ENCODE results near the gene SMARCC2.
"Not testable (repeated sequence)": the region's sequence is repeated elsewhere in the genome, so short reads cannot be mapped to it uniquely, and the experiment has no call there.

SMARCC2 gene

DNA sequence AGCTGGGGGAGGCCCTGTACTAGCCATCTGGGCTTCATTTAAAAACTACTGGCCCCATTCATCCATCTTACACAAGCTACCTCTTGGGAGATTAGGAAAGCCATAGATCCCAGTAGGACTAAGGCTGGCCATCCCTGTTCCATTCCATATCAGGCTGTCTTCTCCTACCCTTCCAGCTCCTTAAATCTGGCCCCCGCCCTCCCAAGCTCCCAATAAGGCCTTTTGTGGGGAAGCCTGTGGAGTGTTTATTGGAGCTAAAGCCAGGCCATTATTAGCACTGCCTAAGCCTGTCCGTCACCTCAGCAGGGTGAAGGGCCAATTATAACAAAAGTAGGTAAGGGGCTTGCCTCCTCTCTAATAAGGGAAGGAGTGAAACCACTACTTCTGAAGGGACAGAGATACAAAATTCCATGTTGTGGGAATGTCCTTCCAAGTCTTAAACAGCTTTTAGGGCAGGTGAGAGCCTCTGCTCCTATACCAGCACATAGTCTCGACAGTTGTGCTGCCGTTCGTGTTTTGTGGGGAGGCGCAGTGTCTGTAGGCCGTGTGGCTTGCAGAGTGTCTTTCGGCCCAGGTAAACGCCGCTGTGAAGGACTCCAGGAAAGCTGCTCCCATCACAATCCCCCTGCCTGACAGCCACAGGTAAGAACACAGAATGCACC lies 27.5 kb downstream of the SMARCC2 start:
- Histone ChIP-seq H3K4me1 (ENCODE audit: insufficient read depth, low read length) (peaks cover 23% of the 10 kb centered on the region), H3K9me3 (ENCODE audit: insufficient read depth, low read depth, low read length) (no peaks in the 10 kb centered on the region), H3K27ac (ENCODE audit: low read length) (no peak overlapping the region), H3K9ac (ENCODE audit: low read depth, low read length) (no peak overlapping the region), H3K27me3 (ENCODE audit: insufficient read depth, low read length) (no peaks in the 10 kb centered on the region), H3K4me3 (ENCODE audit: low read length) (0 out of 2 replicates have a peak overlapping the region, but pooled peaks have one; percentile 86), H3K36me3 (ENCODE audit: insufficient read depth, low read depth, low read length) (peaks cover 77% of the 10 kb centered on the region)

- Histone ChIP-seq H3K36me3 (ENCODE audit: insufficient read depth, low read depth, low read length) (peaks cover 70% of the 10 kb centered on the region), H3K9ac (ENCODE audit: low read depth, low read length) (peak overlapping the region; percentile 99), H3K4me3 (ENCODE audit: low read length) (peak overlapping the region; percentile 86), H3K4me1 (ENCODE audit: insufficient read depth, low read length) (peaks cover 23% of the 10 kb centered on the region), H3K9me3 (ENCODE audit: insufficient read depth, low read depth, low read length) (no peaks in the 10 kb centered on the region), H3K27ac (ENCODE audit: low read length) (no peak overlapping the region), H3K27me3 (ENCODE audit: insufficient read depth, low read length) (no peaks in the 10 kb centered on the region)
These were observed 28.2 kb downstream of the SMARCC2 start for GRCh38 chr12:56160894-56161689.

DNA sequence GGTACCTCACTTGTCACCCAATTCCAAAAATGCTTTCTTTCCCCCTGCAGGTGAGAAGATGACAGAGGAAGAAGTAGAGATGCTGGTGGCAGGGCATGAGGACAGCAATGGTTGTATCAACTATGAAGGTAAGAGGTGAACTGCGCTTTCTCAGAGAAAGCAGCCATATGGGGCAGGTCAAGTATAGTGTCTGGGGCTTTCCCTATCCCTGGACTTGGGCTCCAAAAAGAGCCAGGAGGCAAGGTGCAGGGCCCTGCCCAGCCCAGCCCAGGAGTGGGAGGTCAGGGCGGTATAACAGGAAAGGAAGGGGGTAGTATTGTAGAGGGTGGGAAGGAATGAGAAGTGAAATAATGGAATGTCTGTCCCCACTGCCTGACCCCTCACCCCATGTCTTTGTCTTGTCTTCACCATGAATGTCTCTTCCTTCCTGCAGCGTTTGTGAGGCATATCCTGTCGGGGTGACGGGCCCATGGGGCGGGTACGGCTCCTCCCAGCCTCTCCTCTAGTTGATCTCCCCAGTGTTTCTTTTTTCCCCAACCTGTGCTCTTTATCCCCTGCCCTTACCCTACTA lies 29.0 kb downstream of the SMARCC2 start:
- peak overlapping the region; percentile 95 for H3K27ac ChIP-seq (ENCODE audit: low read length)
- H3K4me3 ChIP-seq (ENCODE audit: low read length), result peak overlapping the region; percentile 86

GRCh38 chr12:56159482-56160192 lies 29.6 kb downstream of the SMARCC2 start:
- H3K4me1 ChIP-seq (ENCODE audit: insufficient read depth, low read length), result peaks cover 23% of the 10 kb centered on the region
- peak overlapping the region; percentile 95 for H3K27ac ChIP-seq (ENCODE audit: low read length)
- H3K9me3 ChIP-seq (ENCODE audit: insufficient read depth, low read depth, low read length), result no peaks in the 10 kb centered on the region
- H3K9ac ChIP-seq (ENCODE audit: low read depth, low read length), result peak overlapping the region; percentile 99
- H3K36me3 ChIP-seq (ENCODE audit: insufficient read depth, low read depth, low read length), result peaks cover 68% of the 10 kb centered on the region
- H3K27me3 ChIP-seq (ENCODE audit: insufficient read depth, low read length), result no peaks in the 10 kb centered on the region
- peak overlapping the region; percentile 86 for H3K4me3 ChIP-seq (ENCODE audit: low read length)

More for the DNA sequence above, 29.0 kb downstream of the SMARCC2 start:
- Histone ChIP-seq H3K9ac (ENCODE audit: low read depth, low read length) (peak overlapping the region; percentile 99; the same call in 1 of the 2 replicates), H3K27me3 (ENCODE audit: insufficient read depth, low read length) (no peaks in the 10 kb centered on the region), H3K4me1 (ENCODE audit: insufficient read depth, low read length) (peaks cover 23% of the 10 kb centered on the region), H3K36me3 (ENCODE audit: insufficient read depth, low read depth, low read length) (peaks cover 68% of the 10 kb centered on the region), H3K9me3 (ENCODE audit: insufficient read depth, low read depth, low read length) (no peaks in the 10 kb centered on the region)

DNA sequence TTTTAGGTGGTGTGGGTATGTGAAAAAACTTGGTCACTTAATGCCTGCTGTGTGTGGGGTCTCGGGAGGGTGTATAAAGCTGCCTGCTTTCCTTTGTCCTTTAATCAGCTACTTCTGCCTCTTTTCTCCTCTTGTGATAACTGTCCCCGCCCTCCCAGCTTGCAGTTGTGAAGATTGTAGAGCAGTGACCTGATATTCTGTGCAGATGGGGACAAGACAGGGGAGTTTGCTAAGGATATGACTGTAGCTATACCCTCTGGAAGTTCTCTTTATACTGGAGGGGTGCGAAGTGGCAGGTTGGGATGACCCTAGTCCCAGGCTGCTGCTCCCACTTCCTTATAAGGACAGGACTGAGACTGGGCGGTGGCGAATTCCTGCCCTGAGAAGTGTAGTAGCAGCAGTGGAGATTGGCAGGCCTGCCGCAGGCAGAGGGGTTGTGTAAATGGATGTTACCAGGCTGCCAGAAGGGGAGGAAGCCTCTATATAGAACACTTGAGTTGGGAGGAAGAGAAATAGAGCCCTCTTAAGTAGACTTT lies 30.3 kb downstream of the SMARCC2 start:
- Histone ChIP-seq H3K9ac (ENCODE audit: low read depth, low read length) (peak overlapping the region; percentile 99), H3K9me3 (ENCODE audit: insufficient read depth, low read depth, low read length) (no peaks in the 10 kb centered on the region), H3K27ac (ENCODE audit: low read length) (peak overlapping the region; percentile 95), H3K36me3 (ENCODE audit: insufficient read depth, low read depth, low read length) (peaks cover 68% of the 10 kb centered on the region), H3K4me3 (ENCODE audit: low read length) (peak overlapping the region; percentile 86), H3K27me3 (ENCODE audit: insufficient read depth, low read length) (no peaks in the 10 kb centered on the region), H3K4me1 (ENCODE audit: insufficient read depth, low read length) (peaks cover 23% of the 10 kb centered on the region)

DNA sequence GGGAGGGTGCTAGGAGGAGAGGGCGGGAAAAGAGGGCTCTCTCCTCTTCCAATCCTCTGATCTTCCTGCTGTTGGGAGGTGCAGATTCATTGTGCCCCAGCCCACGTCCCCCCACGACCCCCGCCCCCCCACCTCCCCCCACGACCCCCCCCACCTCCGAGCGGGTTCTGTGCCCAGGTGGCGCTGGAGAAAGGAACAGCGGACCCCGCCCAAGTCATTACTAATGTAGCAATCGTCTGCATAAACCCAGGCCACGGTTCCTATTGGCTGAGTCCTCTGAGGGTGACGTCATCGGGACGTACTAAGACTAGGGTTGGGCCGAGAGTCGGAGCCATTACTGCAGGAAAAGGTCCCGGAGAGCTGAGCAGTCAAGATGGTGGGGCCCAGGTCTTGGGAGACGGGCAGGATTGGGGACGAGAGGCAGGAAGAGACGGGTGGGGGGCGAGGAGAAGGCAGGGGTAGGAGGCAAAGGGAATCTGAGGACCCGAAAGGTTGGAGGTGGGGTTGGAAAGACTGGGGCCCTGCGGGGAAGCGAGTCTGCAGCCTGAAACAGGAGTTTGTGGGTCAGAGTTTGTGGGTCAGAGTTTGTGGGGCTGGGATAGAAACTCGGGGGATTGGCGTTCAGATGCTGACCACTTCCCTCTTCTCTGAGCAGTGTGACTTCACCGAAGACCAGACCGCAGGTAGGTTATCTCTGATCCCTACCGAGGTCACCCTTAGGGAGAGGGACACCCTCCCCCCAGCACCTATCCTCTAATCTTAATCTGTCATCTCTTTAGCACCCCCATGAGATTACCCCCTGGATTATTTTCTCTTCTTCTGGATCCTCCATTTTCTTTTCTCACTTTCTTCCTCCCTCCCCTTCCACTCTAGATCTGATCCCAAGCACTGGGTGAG lies 31.0 kb downstream of the SMARCC2 start, which contains the start of gene MYL6:
MYL6 (plus strand) TSS at position 331 of the 897 bp plus-strand sequence; CDS start at position 374, 43 bp downstream.
- no peaks in the 10 kb centered on the region for H3K9me3 ChIP-seq (ENCODE audit: insufficient read depth, low read depth, low read length)
- H3K4me3 ChIP-seq (ENCODE audit: low read length), result peak within 1 kb of the TSS; percentile 86
- H3K36me3 ChIP-seq (ENCODE audit: insufficient read depth, low read depth, low read length), result peaks cover 61% of the 10 kb centered on the region
- no peaks in the 10 kb centered on the region for H3K27me3 ChIP-seq (ENCODE audit: insufficient read depth, low read length)
- peak within 1 kb of the TSS; percentile 99 for H3K9ac ChIP-seq (ENCODE audit: low read depth, low read length)
- peak within 1 kb of the TSS; percentile 95 for H3K27ac ChIP-seq (ENCODE audit: low read length)
- H3K4me1 ChIP-seq (ENCODE audit: insufficient read depth, low read length), result peaks cover 23% of the 10 kb centered on the region

GRCh38 chr12:56157201-56158028 lies 31.9 kb downstream of the SMARCC2 start:
- H3K4me1 ChIP-seq (ENCODE audit: insufficient read depth, low read length), result peaks cover 23% of the 10 kb centered on the region

DNA sequence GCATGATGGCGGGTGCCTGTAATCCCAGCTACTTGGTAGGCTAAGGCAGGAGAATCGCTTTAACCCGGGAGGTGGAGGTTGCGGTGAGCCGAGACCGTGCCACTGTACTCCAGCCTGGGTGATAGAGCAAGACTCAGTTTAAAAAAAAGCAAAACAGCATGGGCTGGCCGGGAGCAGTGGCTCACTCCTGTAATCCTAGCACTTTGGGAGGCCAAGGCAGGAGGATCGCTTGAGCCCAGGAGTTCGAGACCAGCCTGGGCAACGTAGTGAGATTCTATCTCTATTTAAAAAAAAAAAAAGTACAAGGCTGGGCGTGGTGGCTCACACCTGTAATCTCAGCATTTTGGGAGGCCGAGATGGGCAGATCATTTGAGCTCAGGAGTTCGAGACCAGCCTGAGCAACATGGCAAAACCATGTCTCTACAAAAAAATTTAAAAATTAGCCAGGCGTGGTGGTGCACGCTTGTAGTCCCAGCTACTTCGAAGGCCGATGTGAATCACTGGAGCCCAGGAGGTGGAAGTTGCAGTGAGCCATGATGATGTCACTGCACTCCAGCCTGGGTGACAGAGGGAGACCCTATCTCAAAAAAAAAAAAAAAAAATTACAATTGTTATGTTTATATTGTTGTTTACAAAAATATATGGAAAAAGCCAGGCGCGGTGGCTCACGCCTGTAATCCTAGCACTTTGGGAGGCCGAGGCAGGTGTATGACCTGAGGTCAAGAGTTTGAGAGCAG lies 32.7 kb downstream of the SMARCC2 start:
- peaks cover 45% of the 10 kb centered on the region for H3K36me3 ChIP-seq (ENCODE audit: insufficient read depth, low read depth, low read length)
- H3K4me1 ChIP-seq (ENCODE audit: insufficient read depth, low read length), result peaks cover 22% of the 10 kb centered on the region
- H3K9ac ChIP-seq (ENCODE audit: low read depth, low read length), result peak overlapping the region; percentile 93; the same call in 1 of the 2 replicates
- not testable (repeated sequence) for H3K27me3 ChIP-seq (ENCODE audit: insufficient read depth, low read length); H3K9me3 ChIP-seq (ENCODE audit: insufficient read depth, low read depth, low read length)
- H3K4me3 ChIP-seq (ENCODE audit: low read length), result peak overlapping the region; percentile 74; the same call in 1 of the 2 replicates
- peak overlapping the region; percentile 95 for H3K27ac ChIP-seq (ENCODE audit: low read length)

More at GRCh38 chr12:56157201-56158028, 31.9 kb downstream of the SMARCC2 start:
- Histone ChIP-seq H3K9ac (ENCODE audit: low read depth, low read length) (peak overlapping the region; percentile 93), H3K4me3 (ENCODE audit: low read length) (peak overlapping the region; percentile 74), H3K36me3 (ENCODE audit: insufficient read depth, low read depth, low read length) (peaks cover 53% of the 10 kb centered on the region), H3K27me3 (ENCODE audit: insufficient read depth, low read length) (no peaks in the 10 kb centered on the region), H3K27ac (ENCODE audit: low read length) (peak overlapping the region; percentile 95), H3K9me3 (ENCODE audit: insufficient read depth, low read depth, low read length) (no peaks in the 10 kb centered on the region)

GRCh38 chr12:56155256-56155845 lies 33.9 kb downstream of the SMARCC2 start:
- H3K4me3 ChIP-seq (ENCODE audit: low read length), result no peak overlapping the region
- H3K4me1 ChIP-seq (ENCODE audit: insufficient read depth, low read length), result peaks cover 15% of the 10 kb centered on the region
- H3K27me3 ChIP-seq (ENCODE audit: insufficient read depth, low read length), result no peaks in the 10 kb centered on the region
- H3K36me3 ChIP-seq (ENCODE audit: insufficient read depth, low read depth, low read length), result peaks cover 32% of the 10 kb centered on the region
- H3K9ac ChIP-seq (ENCODE audit: low read depth, low read length), result no peak overlapping the region
- no peak overlapping the region for H3K27ac ChIP-seq (ENCODE audit: low read length)
- no peaks in the 10 kb centered on the region for H3K9me3 ChIP-seq (ENCODE audit: insufficient read depth, low read depth, low read length)
